Endothelial cell of umbilical vein (primary cell): ENCODE data around the gene PARP3. TPM values are rescaled to one million over a fixed set of nuclear protein-coding genes. Genes with fewer than 3 reads are reported as not detected.

Experiments used
- BruUV-seq: library from RNA; stranded (reverse); fragments of 400-500 nt; replicated peaks from 2 replicates; lab custom pipeline; 2021; lab: Mats Ljungman, UMichigan
- CTCF ChIA-PET: fragments of 300-600, 350-600 bp; sonication (Branson Sonifier 250); formaldehyde crosslinking; loops from one replicate; lab custom pipeline; 2021; ENCODE audit warnings: antibody characterized with exemption, inconsistent platforms; lab: Charles Lee
- POLR2A ChIA-PET: fragments of 300-600, 350-600 bp; sonication (Branson Sonifier 250); formaldehyde crosslinking; loops from one replicate; lab custom pipeline; 2021; ENCODE audit warnings: antibody characterized with exemption, inconsistent platforms; lab: Charles Lee
- DNase-seq: peaks from one replicate; pipeline ENCODE4 v3.0.0-alpha.2; 2011; ENCODE audit warnings: low read depth, low spot score
- FAIRE-seq: peaks from 2 replicates; lab custom pipeline; 2011; peaks lifted over from hg19 to GRCh38; lab: Jason Lieb, UNC
- H2AFZ ChIP-seq: 2 replicates; pipeline ENCODE4 v1.6.0; 2012; ENCODE audit warnings: low read depth, low read length, control low read depth, inconsistent platforms
- H3K27ac ChIP-seq: 2 replicates; pipeline ENCODE4 v1.5.1; 2011; ENCODE audit warnings: low read depth, mild to moderate bottlenecking, control low read depth, low read length, moderate library complexity; ENCODE audit not compliant: insufficient read depth
- H3K27me3 ChIP-seq, 2 experiments: 2 replicates each; pipeline versions ENCODE4 v1.6.0 to v1.6.1; 2011; ENCODE audit warnings: low read length in 2 of 2, mixed read lengths in 1 of 2; ENCODE audit not compliant: control insufficient read depth in 2 of 2, insufficient read depth in 2 of 2
- H3K36me3 ChIP-seq, 2 experiments: 2 replicates in 1 of 2; 3 replicates in 1 of 2; pipeline ENCODE4 v1.5.1; 2011; ENCODE audit warnings: low read length in 2 of 2, mild to moderate bottlenecking in 1 of 2, moderate library complexity in 1 of 2; ENCODE audit not compliant: control insufficient read depth in 2 of 2, insufficient read depth in 2 of 2; ENCODE audit errors: extremely low read depth in 1 of 2
- H3K4me1 ChIP-seq: 3 replicates; pipeline ENCODE4 v1.5.1; 2011; ENCODE audit warnings: mild to moderate bottlenecking, low read length; ENCODE audit not compliant: control insufficient read depth, insufficient read depth; ENCODE audit errors: extremely low read depth
- H3K4me2 ChIP-seq: 2 replicates; pipeline ENCODE4 v1.6.1; 2011; ENCODE audit warnings: low read length, control low read depth, mixed read lengths; ENCODE audit not compliant: insufficient read depth
- H3K4me3 ChIP-seq, 3 experiments: fragments of 200-600 bp in 1 of 3; sonication (generic), shearing (Covaris generic) in 1 of 3; replicated peaks in 1 of 3; 2 replicates each; pipeline ENCODE4 v1.5.1; 2011 to 2016; ENCODE audit warnings: control low read depth in 3 of 3, low read length in 3 of 3, mild to moderate bottlenecking in 2 of 3, inconsistent platforms in 1 of 3, low read depth in 1 of 3, moderate library complexity in 1 of 3; ENCODE audit not compliant: insufficient read depth in 1 of 3
- H3K79me2 ChIP-seq: 2 replicates; pipeline ENCODE4 v1.6.0; 2012; ENCODE audit warnings: low read length, inconsistent platforms; ENCODE audit not compliant: control insufficient read depth, insufficient read depth
- H3K9ac ChIP-seq: replicated peaks from 2 replicates; pipeline ENCODE3; 2011; ENCODE audit warnings: low read length, control low read depth; ENCODE audit not compliant: insufficient read depth; ENCODE audit errors: extremely low read depth
- H3K9me1 ChIP-seq: replicated peaks from 3 replicates; pipeline ENCODE4 v1.6.0; 2011; ENCODE audit warnings: mild to moderate bottlenecking, low read length; ENCODE audit not compliant: control insufficient read depth, insufficient read depth; ENCODE audit errors: extremely low read depth
- H3K9me3 ChIP-seq: replicated peaks from 2 replicates; pipeline ENCODE4 v1.5.1; 2012; ENCODE audit warnings: low read length, inconsistent platforms; ENCODE audit not compliant: control insufficient read depth, insufficient read depth
- H4K20me1 ChIP-seq: replicated peaks from 2 replicates; pipeline ENCODE3; 2011; ENCODE audit warnings: mild to moderate bottlenecking, low read length; ENCODE audit not compliant: control insufficient read depth, insufficient read depth; ENCODE audit errors: extremely low read depth
- EZH2 ChIP-seq: IDR thresholded peaks from 2 replicates; pipeline ENCODE4 v1.6.1; 2012; ENCODE audit warnings: borderline replicate concordance, low read depth, mild to moderate bottlenecking, moderate library complexity, low read length, inconsistent platforms; ENCODE audit not compliant: severe bottlenecking
- FOS ChIP-seq: IDR thresholded peaks from 2 replicates; pipeline ENCODE4 v1.6.1; 2011; ENCODE audit warnings: mild to moderate bottlenecking, low read length, moderate library complexity, borderline replicate concordance; ENCODE audit not compliant: insufficient read depth
- GATA2 ChIP-seq: IDR thresholded peaks from 2 replicates; pipeline ENCODE4 v1.7.0; 2011; ENCODE audit warnings: low read depth, mild to moderate bottlenecking, moderate library complexity, mixed read lengths, low read length; ENCODE audit not compliant: insufficient read length, insufficient read depth
- JUN ChIP-seq: IDR thresholded peaks from 2 replicates; pipeline ENCODE4 v1.6.1; 2011; ENCODE audit warnings: borderline replicate concordance, low read depth; ENCODE audit not compliant: insufficient read length, insufficient read depth
- MYC ChIP-seq: IDR thresholded peaks from one replicate; pipeline ENCODE4 v1.6.1; 2011; ENCODE audit warnings: mild to moderate bottlenecking, low read depth, low read length
- POLR2A ChIP-seq: IDR thresholded peaks from 2 replicates; pipeline ENCODE4 v1.6.1; 2012; ENCODE audit warnings: low read depth, mild to moderate bottlenecking, control low read depth, low read length
- POLR2AphosphoS5 ChIP-seq: IDR thresholded peaks from 2 replicates; pipeline ENCODE4 v1.6.1; 2012; ENCODE audit warnings: low read depth, mild to moderate bottlenecking, control low read depth, low read length, moderate library complexity; ENCODE audit not compliant: insufficient read depth
- dilution Hi-C: fragments of 300-500 bp; cut with MboI; formaldehyde crosslinking; loops from one replicate; pipeline ENCODE4 v1.15.0; 2019; ENCODE audit warnings: low sequenced_read_pairs; ENCODE audit not compliant: extremely low pct_ligation_motif_present
- intact Hi-C: fragments of 100-400 bp; cut with micrococcal nuclease; formaldehyde crosslinking; loops from one replicate; pipeline ENCODE4 v1.10.0; 2022
- polyA plus RNA-seq, 4 experiments: library from polyadenylated mRNA; depleted of rRNA in 3 of 4; stranded (reverse) in 3 of 4; unstranded in 1 of 4; fragments of >200 nt; gene quantifications; 2 replicates each; pipeline versions ENCODE4 v1.2.1 to v1.2.3, GENCODE V29; 2011 to 2012; ENCODE audit warnings: missing spikeins in 1 of 4
- total RNA-seq: library from RNA; stranded (reverse); gene quantifications from 2 replicates; pipeline ENCODE4 v1.2.3, GENCODE V29; 2021
- TF ChIP-seq, protein P1 (sequence below), 2 donors: IDR thresholded peaks; 1 replicate in 1 of 2; 2 replicates in 1 of 2; pipeline ENCODE4 v1.5.1; 2011; ENCODE audit warnings: low read length in 2 of 2, mild to moderate bottlenecking in 2 of 2, moderate library complexity in 2 of 2, control low read depth in 1 of 2, inconsistent platforms in 1 of 2, low read depth in 1 of 2; ENCODE audit not compliant: insufficient read depth in 1 of 2; ENCODE audit errors: extremely low read depth in 1 of 2
- TF ChIP-seq, protein P2 (sequence below): IDR thresholded peaks from 2 replicates; pipeline ENCODE4 v1.6.1; 2011; ENCODE audit not compliant: insufficient read depth, insufficient read length

Gene PARP3
- total and polyA plus RNA-seq, 2 donors (not counting 3 experiments of a cell fraction or from before 2014, with no cell fraction given): 10.0 to 13.8 TPM

DNA sequence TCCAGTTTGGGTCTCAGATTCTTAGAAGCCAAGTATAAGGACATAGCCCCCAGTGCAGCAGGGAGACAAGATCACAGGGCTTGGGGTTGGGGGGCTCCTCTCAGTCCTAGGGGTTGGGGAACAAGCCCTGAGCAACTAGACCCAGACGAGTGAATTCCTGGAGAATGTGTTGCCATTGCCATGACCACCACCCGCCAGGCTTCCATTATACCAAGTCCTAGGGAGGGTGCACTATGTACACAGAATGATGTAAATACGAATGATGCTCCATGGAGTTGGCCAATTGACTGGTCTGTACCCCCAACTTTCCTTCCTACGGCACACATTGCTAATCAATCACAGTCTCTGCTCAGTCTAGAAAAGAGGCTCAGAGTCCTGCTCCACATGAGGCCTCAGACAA, 47.8 kb upstream of the PARP3 start:
- POLR2A ChIA-PET: no interaction called here
- no TSS peak for BruUV-seq

More for the DNA sequence above, 47.8 kb upstream of the PARP3 start:
- peaks cover 0 to 9% of the 10 kb centered on the region in 2 experiments for H3K27me3 ChIP-seq
- H3K4me1 ChIP-seq: no peaks in the 10 kb centered on the region
- H3K9ac ChIP-seq: no peak overlapping the region
- TF ChIP-seq, protein P1, sequence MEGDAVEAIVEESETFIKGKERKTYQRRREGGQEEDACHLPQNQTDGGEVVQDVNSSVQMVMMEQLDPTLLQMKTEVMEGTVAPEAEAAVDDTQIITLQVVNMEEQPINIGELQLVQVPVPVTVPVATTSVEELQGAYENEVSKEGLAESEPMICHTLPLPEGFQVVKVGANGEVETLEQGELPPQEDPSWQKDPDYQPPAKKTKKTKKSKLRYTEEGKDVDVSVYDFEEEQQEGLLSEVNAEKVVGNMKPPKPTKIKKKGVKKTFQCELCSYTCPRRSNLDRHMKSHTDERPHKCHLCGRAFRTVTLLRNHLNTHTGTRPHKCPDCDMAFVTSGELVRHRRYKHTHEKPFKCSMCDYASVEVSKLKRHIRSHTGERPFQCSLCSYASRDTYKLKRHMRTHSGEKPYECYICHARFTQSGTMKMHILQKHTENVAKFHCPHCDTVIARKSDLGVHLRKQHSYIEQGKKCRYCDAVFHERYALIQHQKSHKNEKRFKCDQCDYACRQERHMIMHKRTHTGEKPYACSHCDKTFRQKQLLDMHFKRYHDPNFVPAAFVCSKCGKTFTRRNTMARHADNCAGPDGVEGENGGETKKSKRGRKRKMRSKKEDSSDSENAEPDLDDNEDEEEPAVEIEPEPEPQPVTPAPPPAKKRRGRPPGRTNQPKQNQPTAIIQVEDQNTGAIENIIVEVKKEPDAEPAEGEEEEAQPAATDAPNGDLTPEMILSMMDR (IDR thresholded peaks at IDR 0.05; ENCODE audit: extremely low read depth in 1 of 2, insufficient read depth in 1 of 2, low read depth in 1 of 2, low read length in 2 of 2): no peak
- TF ChIP-seq JUN (no peak), POLR2AphosphoS5 (no peak), EZH2 (no peak), FOS (no peak), MYC (no peak), POLR2A (no peak), GATA2 (no peak)
- TF ChIP-seq, protein P2, sequence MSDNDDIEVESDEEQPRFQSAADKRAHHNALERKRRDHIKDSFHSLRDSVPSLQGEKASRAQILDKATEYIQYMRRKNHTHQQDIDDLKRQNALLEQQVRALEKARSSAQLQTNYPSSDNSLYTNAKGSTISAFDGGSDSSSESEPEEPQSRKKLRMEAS: no peak
- intact Hi-C loops: no loop called here
- no peak overlapping the region for H3K27ac ChIP-seq
- dilution Hi-C loops: no loop called here
- H3K4me2 ChIP-seq: no peak overlapping the region
- DNase-seq (no peak), FAIRE-seq (no peak)
- H2AFZ ChIP-seq: no peak overlapping the region
- no peaks in the 10 kb centered on the region for H3K36me3 ChIP-seq
- H3K79me2 ChIP-seq: no peaks in the 10 kb centered on the region
- H3K9me1 ChIP-seq: no peaks in the 10 kb centered on the region
- H3K4me3 ChIP-seq: no peak overlapping the region
- CTCF ChIA-PET: no interaction called here
- H4K20me1 ChIP-seq: no peaks in the 10 kb centered on the region
- no peaks in the 10 kb centered on the region for H3K9me3 ChIP-seq
